MCF 10A (cell line): ENCODE results near the gene UBAC2. TPM values are rescaled to one million over a fixed set of nuclear protein-coding genes. Genes with fewer than 3 reads are reported as not detected.

ENCODE experiments used
- BruUV-seq: library from RNA; stranded (reverse); fragments of 400-500 nt; replicated peaks from 2 replicates; lab custom pipeline; 2021; lab: Mats Ljungman, UMichigan
- CTCF ChIA-PET: fragments of 300-600 bp; sonication (Branson Sonifier 250); formaldehyde crosslinking; extraction: SDS; loops from one replicate; lab custom pipeline; 2021; ENCODE audit warnings: antibody characterized with exemption, inconsistent platforms; lab: Yijun Ruan, JAX
- POLR2A ChIA-PET: fragments of 300-600, 350-650 bp; sonication (Branson Sonifier 250); formaldehyde crosslinking; extraction: SDS; loops from one replicate; lab custom pipeline; 2020; ENCODE audit warnings: antibody characterized with exemption, inconsistent platforms; lab: Yijun Ruan, JAX
- DNase-seq: peaks from one replicate; pipeline ENCODE4 v3.0.0-alpha.2; 2018; ENCODE audit not compliant: unreplicated experiment
- H3K27ac Mint-ChIP-seq: one replicate; pipeline ENCODE4 v1.8.0; 2022; ENCODE audit warnings: mild to moderate bottlenecking, low read depth, mixed read lengths; ENCODE audit not compliant: unreplicated experiment
- H3K27me3 Mint-ChIP-seq: one replicate; pipeline ENCODE4 v1.8.0; 2022; ENCODE audit warnings: mixed read lengths; ENCODE audit not compliant: insufficient read depth, unreplicated experiment
- H3K36me3 Mint-ChIP-seq: one replicate; pipeline ENCODE4 v1.8.0; 2022; ENCODE audit warnings: mild to moderate bottlenecking, moderate library complexity, mixed read lengths; ENCODE audit not compliant: insufficient read depth, unreplicated experiment
- H3K4me1 Mint-ChIP-seq: one replicate; pipeline ENCODE4 v1.8.0; 2022; ENCODE audit warnings: mixed read lengths; ENCODE audit not compliant: insufficient read depth, unreplicated experiment
- H3K4me3 Mint-ChIP-seq: one replicate; pipeline ENCODE4 v1.8.0; 2022; ENCODE audit warnings: mild to moderate bottlenecking, moderate library complexity, mixed read lengths; ENCODE audit not compliant: unreplicated experiment
- H3K9me3 Mint-ChIP-seq: one replicate; pipeline ENCODE4 v1.8.0; 2022; ENCODE audit warnings: mixed read lengths; ENCODE audit not compliant: unreplicated experiment
- CTCF ChIP-seq: fragments of 200-600 bp; IDR thresholded peaks from one replicate; pipeline ENCODE4 v1.8.0; 2022; ENCODE audit warnings: antibody characterized with exemption, mild to moderate bottlenecking; ENCODE audit not compliant: unreplicated experiment
- intact Hi-C: fragments of 100-400 bp; cut with micrococcal nuclease; formaldehyde crosslinking; loops from 2 replicates; pipeline ENCODE4 v1.14.1; 2022
- total RNA-seq: library from RNA; stranded (reverse); gene quantifications from 2 replicates; pipeline ENCODE4 v1.2.3, GENCODE V29; 2022

Gene UBAC2
- total RNA-seq, 1 experiment from 2014 or later, result 74.7 TPM

- Mint-ChIP-seq H3K9me3 (no peaks in the 10 kb centered on the region), H3K36me3 (peaks cover 11% of the 10 kb centered on the region), H3K27me3 (no peaks in the 10 kb centered on the region), H3K4me3 (no peak overlapping the region), H3K4me1 (peaks cover 14% of the 10 kb centered on the region), H3K27ac (no peak overlapping the region)
- no peak for TF ChIP-seq CTCF
- intact Hi-C loops, result no loop called here
- ChIA-PET CTCF (interaction anchor here (0.6 to 1.7 kb wide), 6 partner anchors 9 to 154 kb away, joined by 3 to 7 read pairs (median 4); no protein-coding TSS in a partner anchor), POLR2A (no interaction called here)
- no TSS peak for BruUV-seq
- DNase-seq, result no peak
Observed at GRCh38 chr13:99282264-99283231, 81.9 kb downstream of the UBAC2 start.

- H3K27me3 Mint-ChIP-seq, result no peaks in the 10 kb centered on the region
- no peak for TF ChIP-seq CTCF
- intact Hi-C loops, result no loop called here
- ChIA-PET POLR2A (interaction anchor here (1.2 kb wide), 1 partner anchor 16 kb away, joined by 4 read pairs; no protein-coding TSS in a partner anchor), CTCF (interaction anchor here (1.3 to 2.2 kb wide), 3 partner anchors 16 to 109 kb away, joined by 4 to 9 read pairs (median 9); no protein-coding TSS in a partner anchor)
- H3K9me3 Mint-ChIP-seq, result no peaks in the 10 kb centered on the region
- H3K4me1 Mint-ChIP-seq, result peaks cover 1% of the 10 kb centered on the region
- no peak overlapping the region for H3K27ac Mint-ChIP-seq
- H3K4me3 Mint-ChIP-seq, result no peak overlapping the region
- no TSS peak for BruUV-seq
- DNase-seq, result no peak
- H3K36me3 Mint-ChIP-seq, result peaks cover 23% of the 10 kb centered on the region
Observed at GRCh38 chr13:99285432-99286182, 85.0 kb downstream of the UBAC2 start.

GRCh38 chr13:99287551-99287950, 86.9 kb downstream of the UBAC2 start:
- Mint-ChIP-seq H3K9me3 (no peaks in the 10 kb centered on the region), H3K36me3 (peaks cover 28% of the 10 kb centered on the region), H3K27me3 (no peaks in the 10 kb centered on the region), H3K27ac (no peak overlapping the region), H3K4me1 (no peaks in the 10 kb centered on the region), H3K4me3 (no peak overlapping the region)
- no peak for TF ChIP-seq CTCF
- DNase-seq, result no peak
- ChIA-PET CTCF (interaction anchor here (0.6 to 1.8 kb wide), 2 partner anchors 101 to 149 kb away, joined by 4 to 6 read pairs; no protein-coding TSS in a partner anchor), POLR2A (interaction anchor here (2.2 kb wide), 1 partner anchor 18 kb away, joined by 6 read pairs; no protein-coding TSS in a partner anchor)
- BruUV-seq, result no TSS peak
- intact Hi-C loops, result no loop called here
